Measurements from ENCODE around the gene KCNQ4.

The KCNQ4 gene

DNA sequence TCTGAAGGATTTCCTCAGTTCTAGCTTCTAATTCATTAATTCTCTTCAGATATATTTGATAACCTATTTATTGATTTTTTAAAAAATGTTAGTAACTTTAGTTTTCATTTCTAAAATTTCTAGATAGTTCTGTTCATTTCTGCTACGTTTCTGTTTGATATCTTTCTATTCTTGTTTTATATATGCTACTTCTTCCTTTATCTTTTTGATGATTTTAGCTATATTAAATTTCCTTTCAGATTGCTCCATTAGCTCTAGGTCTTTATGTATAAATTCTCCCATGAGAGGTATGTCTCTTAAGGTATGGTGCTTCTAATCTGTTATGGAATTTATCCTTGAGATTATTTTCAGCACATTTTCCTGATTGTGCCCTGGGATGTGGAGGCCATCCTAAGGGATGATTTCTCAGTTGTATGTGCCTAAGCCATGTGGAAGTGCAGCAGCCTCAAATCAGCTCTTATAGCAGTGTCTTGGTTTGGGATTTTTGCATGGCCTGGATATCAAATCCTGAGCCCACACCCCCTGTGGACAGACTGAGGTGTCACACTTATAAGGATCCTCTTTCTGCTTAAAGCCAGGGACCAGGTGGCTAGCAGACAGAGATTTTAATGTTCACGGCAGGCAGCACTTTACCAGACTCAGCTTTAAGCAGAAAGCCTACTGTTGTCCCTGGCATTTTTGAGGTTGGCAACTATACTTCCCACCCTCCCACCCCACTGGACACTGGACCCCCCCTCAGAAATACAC lies 6.2 kb upstream of the KCNQ4 start:
- TF ChIP-seq, protein P1, sequence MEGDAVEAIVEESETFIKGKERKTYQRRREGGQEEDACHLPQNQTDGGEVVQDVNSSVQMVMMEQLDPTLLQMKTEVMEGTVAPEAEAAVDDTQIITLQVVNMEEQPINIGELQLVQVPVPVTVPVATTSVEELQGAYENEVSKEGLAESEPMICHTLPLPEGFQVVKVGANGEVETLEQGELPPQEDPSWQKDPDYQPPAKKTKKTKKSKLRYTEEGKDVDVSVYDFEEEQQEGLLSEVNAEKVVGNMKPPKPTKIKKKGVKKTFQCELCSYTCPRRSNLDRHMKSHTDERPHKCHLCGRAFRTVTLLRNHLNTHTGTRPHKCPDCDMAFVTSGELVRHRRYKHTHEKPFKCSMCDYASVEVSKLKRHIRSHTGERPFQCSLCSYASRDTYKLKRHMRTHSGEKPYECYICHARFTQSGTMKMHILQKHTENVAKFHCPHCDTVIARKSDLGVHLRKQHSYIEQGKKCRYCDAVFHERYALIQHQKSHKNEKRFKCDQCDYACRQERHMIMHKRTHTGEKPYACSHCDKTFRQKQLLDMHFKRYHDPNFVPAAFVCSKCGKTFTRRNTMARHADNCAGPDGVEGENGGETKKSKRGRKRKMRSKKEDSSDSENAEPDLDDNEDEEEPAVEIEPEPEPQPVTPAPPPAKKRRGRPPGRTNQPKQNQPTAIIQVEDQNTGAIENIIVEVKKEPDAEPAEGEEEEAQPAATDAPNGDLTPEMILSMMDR (IDR thresholded peaks at IDR 0.05; ENCODE audit: control insufficient read depth, extremely low read depth, insufficient read depth), result no peak
- no peak overlapping the region for H3K4me3 ChIP-seq (ENCODE audit: low read depth, low read length)
- no peak for DNase-seq (ENCODE audit: low read depth)

GRCh38 chr1:40780678-40781607 lies 2.6 kb upstream of the KCNQ4 start:
- TF ChIP-seq, protein P1 (IDR thresholded peaks at IDR 0.05; ENCODE audit: control insufficient read depth, extremely low read depth, insufficient read depth), result no peak
- no peak for DNase-seq (ENCODE audit: low read depth)
- H3K4me3 ChIP-seq (ENCODE audit: low read depth, low read length), result no peak overlapping the region

GRCh38 chr1:40781608-40781971 lies 2.0 kb upstream of the KCNQ4 start:
- TF ChIP-seq, protein P1 (IDR thresholded peaks at IDR 0.05; ENCODE audit: control insufficient read depth, extremely low read depth, insufficient read depth), result no peak
- DNase-seq (ENCODE audit: low read depth), result no peak
- no peak overlapping the region for H3K4me3 ChIP-seq (ENCODE audit: low read depth, low read length)

- H3K4me3 ChIP-seq (ENCODE audit: low read depth, low read length), result no peak overlapping the region
- no peak for DNase-seq (ENCODE audit: low read depth)
- TF ChIP-seq, protein P1 (IDR thresholded peaks at IDR 0.05; ENCODE audit: control insufficient read depth, extremely low read depth, insufficient read depth), result no peak
Observed at GRCh38 chr1:40782371-40782956, 1.1 kb upstream of the KCNQ4 start.

- peak overlapping the region; percentile 49 for H3K4me3 ChIP-seq (ENCODE audit: low read depth, low read length)
- TF ChIP-seq, protein P1 (IDR thresholded peaks at IDR 0.05; ENCODE audit: control insufficient read depth, extremely low read depth, insufficient read depth), result no peak
- no peak for DNase-seq (ENCODE audit: low read depth)
Observed at GRCh38 chr1:40784141-40784770, 669 bp downstream of the KCNQ4 start.

- peak overlapping the region; percentile 49 for H3K4me3 ChIP-seq (ENCODE audit: low read depth, low read length)
- TF ChIP-seq, protein P1 (IDR thresholded peaks at IDR 0.05; ENCODE audit: control insufficient read depth, extremely low read depth, insufficient read depth), result no peak
- no peak for DNase-seq (ENCODE audit: low read depth)
Observed at GRCh38 chr1:40784771-40785151, 1.2 kb downstream of the KCNQ4 start.

Data from LNCaP clone FGC (cell line).